Esophagus muscularis mucosa (tissue), 4 donors: ENCODE results near the gene DMAP1. TPM values are rescaled to one million over a fixed set of nuclear protein-coding genes. Genes with fewer than 3 reads are reported as not detected.
A peak's percentile ranks its signal among the peaks of the same experiment; 100 is the strongest.

Source experiments
- DNase-seq: peaks from one replicate; pipeline ENCODE4 v3.0.0-alpha.2; 2017; ENCODE audit errors: extremely low spot score
- H3K27ac ChIP-seq, 4 donors: fragments of 200-600 bp; sonication (generic); replicated peaks in 1 of 4; 1 replicate in 3 of 4; 2 replicates in 1 of 4; pipeline ENCODE4 v1.5.1; 2016 to 2019; ENCODE audit warnings: mild to moderate bottlenecking in 1 of 4
- H3K27me3 ChIP-seq, 4 donors: fragments of 200-600 bp; sonication (generic); one replicate each; pipeline versions ENCODE4 v1.5.1 to v1.6.0; 2016 to 2019
- H3K36me3 ChIP-seq, 4 donors: fragments of 200-600 bp; sonication (generic); one replicate each; pipeline ENCODE4 v1.5.1; 2016 to 2019
- H3K4me1 ChIP-seq, 4 donors: fragments of 200-600 bp; sonication (generic); one replicate each; pipeline ENCODE4 v1.5.1; 2016 to 2019
- H3K4me3 ChIP-seq, 4 donors: fragments of 200-600 bp; sonication (generic); 1 replicate in 2 of 4; 2 replicates in 2 of 4; pipeline ENCODE4 v1.5.1; 2016 to 2019; ENCODE audit warnings: mild to moderate bottlenecking in 4 of 4, moderate library complexity in 1 of 4
- H3K9me3 ChIP-seq, 4 donors: fragments of 200-600 bp; sonication (generic); 1 replicate in 3 of 4; 2 replicates in 1 of 4; pipeline ENCODE4 v1.5.1; 2016 to 2019
- EP300 ChIP-seq: sonication (generic); formaldehyde crosslinking; IDR thresholded peaks from one replicate; pipeline ENCODE4 v1.6.1; 2017; ENCODE audit warnings: antibody characterized with exemption
- POLR2A ChIP-seq: fragments of 450-650 bp; IDR thresholded peaks from one replicate; pipeline ENCODE4 v1.6.1; 2017; ENCODE audit warnings: antibody characterized with exemption, moderate library complexity, mild to moderate bottlenecking, low read depth
- POLR2AphosphoS5 ChIP-seq, 2 donors: sonication (generic); formaldehyde crosslinking; IDR thresholded peaks; one replicate each; pipeline ENCODE4 v1.6.1; 2017; ENCODE audit warnings: antibody characterized with exemption in 2 of 2
- WGBS: methylation state at CpG from one replicate; pipeline ENCODE4 v1.1.5; 2018; 5-methylcytosine and 5-hydroxymethylcytosine counted together
- intact Hi-C: fragments of 100-400 bp; cut with DNase I; formaldehyde crosslinking; loops from one replicate; pipeline ENCODE4 v1.15.1; 2023
- total RNA-seq, 4 donors: library from RNA; depleted of rRNA; stranded (reverse); fragments of >200 nt; gene quantifications; one replicate each; pipeline versions ENCODE4 v1.1.0 to v1.2.1, GENCODE V29; 2016
- TF ChIP-seq, protein P1 (sequence below), 3 experiments: fragments of 200-600 bp in 2 of 3; fragments of 450-650 bp in 1 of 3; sonication (generic) in 2 of 3; IDR thresholded peaks; one replicate each; pipeline ENCODE4 v1.5.1; 2017 to 2019; ENCODE audit warnings: antibody characterized with exemption in 3 of 3, mild to moderate bottlenecking in 2 of 3, moderate library complexity in 1 of 3

DMAP1 gene
- total RNA-seq, 4 donors from 2014 or later = 24.0 to 34.6 (median 30.4) TPM

DNA sequence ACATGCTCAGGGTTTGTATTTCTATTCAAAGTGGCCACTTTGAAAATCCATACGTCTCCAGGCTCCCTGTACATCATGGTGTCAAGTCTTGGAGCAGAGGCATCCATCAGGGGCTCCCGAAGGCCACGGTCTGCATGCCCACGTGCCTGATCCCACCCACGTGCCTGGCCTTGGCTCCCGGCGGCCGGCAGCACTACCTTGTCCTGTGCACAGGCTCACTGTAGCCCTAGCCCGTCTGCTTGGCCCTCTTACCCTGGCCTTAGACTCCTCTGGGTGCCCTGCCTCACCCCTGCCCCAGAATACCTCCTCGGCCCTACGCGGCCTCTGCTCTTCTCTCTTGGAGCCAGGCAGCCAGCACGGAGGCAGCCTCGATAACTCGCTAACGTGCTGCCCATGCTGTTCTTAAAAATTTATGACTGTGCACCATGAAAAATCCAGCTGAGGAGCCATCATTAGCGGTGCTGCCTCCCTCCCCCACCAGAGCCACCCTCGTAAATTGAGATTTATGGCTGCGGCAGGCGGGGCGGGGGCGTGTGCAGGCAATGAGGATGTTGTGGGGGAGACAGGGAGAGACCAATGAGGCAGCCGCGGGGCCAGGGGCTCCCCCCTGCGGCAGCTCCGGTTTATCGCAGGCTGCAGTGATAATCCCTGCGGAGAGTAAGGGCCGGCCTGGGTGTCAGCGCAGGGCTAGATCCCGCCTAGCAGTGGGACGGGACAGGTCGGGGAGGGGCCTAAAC is 24.6 kb downstream of the DMAP1 start:
- H3K9me3 ChIP-seq = no peaks in the 10 kb centered on the region
- H3K4me3 ChIP-seq = peak overlapping the region in 2 of 4 donors; percentile 19 to 21
- TF ChIP-seq, protein P1, sequence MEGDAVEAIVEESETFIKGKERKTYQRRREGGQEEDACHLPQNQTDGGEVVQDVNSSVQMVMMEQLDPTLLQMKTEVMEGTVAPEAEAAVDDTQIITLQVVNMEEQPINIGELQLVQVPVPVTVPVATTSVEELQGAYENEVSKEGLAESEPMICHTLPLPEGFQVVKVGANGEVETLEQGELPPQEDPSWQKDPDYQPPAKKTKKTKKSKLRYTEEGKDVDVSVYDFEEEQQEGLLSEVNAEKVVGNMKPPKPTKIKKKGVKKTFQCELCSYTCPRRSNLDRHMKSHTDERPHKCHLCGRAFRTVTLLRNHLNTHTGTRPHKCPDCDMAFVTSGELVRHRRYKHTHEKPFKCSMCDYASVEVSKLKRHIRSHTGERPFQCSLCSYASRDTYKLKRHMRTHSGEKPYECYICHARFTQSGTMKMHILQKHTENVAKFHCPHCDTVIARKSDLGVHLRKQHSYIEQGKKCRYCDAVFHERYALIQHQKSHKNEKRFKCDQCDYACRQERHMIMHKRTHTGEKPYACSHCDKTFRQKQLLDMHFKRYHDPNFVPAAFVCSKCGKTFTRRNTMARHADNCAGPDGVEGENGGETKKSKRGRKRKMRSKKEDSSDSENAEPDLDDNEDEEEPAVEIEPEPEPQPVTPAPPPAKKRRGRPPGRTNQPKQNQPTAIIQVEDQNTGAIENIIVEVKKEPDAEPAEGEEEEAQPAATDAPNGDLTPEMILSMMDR (IDR thresholded peaks at IDR 0.05) = peak; percentile 26 to 63 (median 40)
- TF ChIP-seq POLR2AphosphoS5 (IDR thresholded peaks at IDR 0.05) (peak in 1 of 2 donors; percentile 4), POLR2A (no peak), EP300 (no peak)
- H3K36me3 ChIP-seq = peaks cover 0 to 4% (median 0%) of the 10 kb centered on the region in 4 donors
- peak overlapping the region; percentile 81 to 85 (median 84) for H3K27ac ChIP-seq
- H3K27me3 ChIP-seq = no peaks in the 10 kb centered on the region
- intact Hi-C loops = no loop called here
- peaks cover 27 to 49% (median 42%) of the 10 kb centered on the region in 4 donors for H3K4me1 ChIP-seq
- DNase-seq = no peak
- WGBS = 62% methylated on average over 31 of the region's 33 CpGs

DNA sequence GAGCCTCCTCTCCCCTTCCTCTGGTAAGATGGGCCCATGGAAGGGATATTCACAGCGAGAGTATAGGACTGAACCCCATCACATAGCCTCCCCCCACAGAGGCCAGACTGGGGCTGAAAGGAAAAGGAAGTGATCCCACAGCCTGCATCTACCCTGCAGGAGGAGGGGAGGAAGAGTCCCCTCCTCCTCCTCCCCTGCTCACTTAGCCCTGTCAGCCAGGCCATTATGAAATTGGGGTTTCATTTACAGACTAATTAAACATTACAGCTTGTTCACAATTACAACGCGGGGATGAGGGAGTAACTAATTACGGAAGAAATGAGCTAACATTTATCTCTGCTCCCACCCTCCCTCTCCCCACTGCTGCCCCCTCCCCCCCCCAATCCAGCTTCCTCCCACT is 25.4 kb downstream of the DMAP1 start:
- intact Hi-C loops = no loop called here
- DNase-seq = no peak
- 80% methylated on average over 3 of the region's 4 CpGs for WGBS
- Histone ChIP-seq H3K4me1 (peaks cover 27 to 49% (median 42%) of the 10 kb centered on the region in 4 donors), H3K4me3 (no peak overlapping the region), H3K36me3 (peaks cover 0 to 10% (median 4%) of the 10 kb centered on the region in 4 donors), H3K27me3 (no peaks in the 10 kb centered on the region), H3K27ac (peak overlapping the region; percentile 81 to 85 (median 84)), H3K9me3 (no peaks in the 10 kb centered on the region)
- TF ChIP-seq, protein P1 (IDR thresholded peaks at IDR 0.05) = no peak
- no peak for TF ChIP-seq POLR2A
- no peak for TF ChIP-seq EP300
- TF ChIP-seq POLR2AphosphoS5 (IDR thresholded peaks at IDR 0.05) = no peak

DNA sequence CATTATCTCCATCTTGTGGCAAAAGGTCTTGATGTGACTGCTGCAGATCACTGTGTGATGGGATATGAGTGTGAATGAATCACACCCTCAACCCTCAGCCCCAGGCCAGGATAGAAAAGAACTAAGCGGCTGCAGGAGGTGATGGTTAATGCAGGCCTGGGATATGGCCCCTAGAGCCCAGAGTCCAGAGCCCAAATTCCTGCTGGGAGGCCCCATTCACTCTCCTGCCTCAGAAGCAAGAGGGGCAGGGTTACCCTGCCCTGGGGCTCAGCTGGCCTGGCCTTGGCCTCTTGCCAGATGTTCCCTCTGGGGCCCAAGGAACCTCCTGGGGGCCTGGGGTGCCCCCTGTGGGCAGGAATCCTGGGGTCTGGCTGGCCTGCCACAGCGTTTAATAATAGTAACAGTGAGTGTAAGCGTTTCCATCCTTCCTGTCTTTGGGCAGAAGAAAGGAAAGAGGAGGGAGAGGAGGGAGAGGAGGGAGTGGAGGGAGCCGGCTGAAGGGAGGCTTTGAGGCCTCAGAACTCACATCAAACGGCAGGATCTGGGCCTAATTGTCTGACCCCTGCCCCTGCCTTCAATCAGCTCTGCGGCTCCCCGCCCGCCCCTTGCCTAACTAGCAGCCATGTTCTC is 26.2 kb downstream of the DMAP1 start:
- no peak overlapping the region for H3K4me3 ChIP-seq
- no peaks in the 10 kb centered on the region for H3K9me3 ChIP-seq
- peaks cover 27 to 49% (median 42%) of the 10 kb centered on the region in 4 donors for H3K4me1 ChIP-seq
- TF ChIP-seq POLR2AphosphoS5 (IDR thresholded peaks at IDR 0.05) (peak in 1 of 2 donors; percentile 33), EP300 (no peak), POLR2A (no peak)
- TF ChIP-seq, protein P1 (IDR thresholded peaks at IDR 0.05) = peak; percentile 27 to 40 (median 38)
- no peak for DNase-seq
- H3K27me3 ChIP-seq = no peaks in the 10 kb centered on the region
- WGBS = 48% methylated on average over 8 of the region's 8 CpGs
- intact Hi-C loops = no loop called here
- H3K27ac ChIP-seq = peak overlapping the region; percentile 81 to 85 (median 84)
- peaks cover 4 to 18% (median 9%) of the 10 kb centered on the region in 4 donors for H3K36me3 ChIP-seq

DNA sequence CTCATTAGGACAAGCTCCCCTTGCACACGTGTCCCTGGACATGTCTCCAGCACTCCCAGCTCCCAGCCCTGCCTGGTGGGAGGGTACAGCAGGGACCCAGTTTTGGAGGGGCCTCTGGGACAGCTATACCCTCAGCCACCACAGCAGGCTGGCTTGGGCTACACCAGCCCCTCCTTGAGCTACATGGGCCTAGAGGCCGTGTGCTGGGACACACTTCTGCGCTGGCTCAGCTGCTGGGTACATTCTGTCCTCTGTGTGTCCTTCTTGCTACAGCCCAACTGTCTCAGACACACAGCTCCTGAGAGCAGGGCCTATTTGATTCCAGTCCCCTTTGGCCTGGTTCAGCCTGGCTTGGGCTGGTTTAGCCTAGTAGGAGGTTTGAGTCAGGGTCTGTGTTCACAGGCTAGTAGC is 26.7 kb downstream of the DMAP1 start:
- WGBS = 33% methylated on average over 1 of the region's 3 CpGs
- peak overlapping the region; percentile 81 to 85 (median 84) for H3K27ac ChIP-seq
- no peaks in the 10 kb centered on the region for H3K27me3 ChIP-seq
- intact Hi-C loops = no loop called here
- peaks cover 27 to 49% (median 42%) of the 10 kb centered on the region in 4 donors for H3K4me1 ChIP-seq
- no peak for DNase-seq
- TF ChIP-seq POLR2AphosphoS5 (IDR thresholded peaks at IDR 0.05) = peak; percentile 82 to 87
- TF ChIP-seq POLR2A = no peak
- TF ChIP-seq, protein P1 (IDR thresholded peaks at IDR 0.05) = no peak
- no peak for TF ChIP-seq EP300
- H3K9me3 ChIP-seq = no peaks in the 10 kb centered on the region
- peaks cover 4 to 23% (median 10%) of the 10 kb centered on the region in 4 donors for H3K36me3 ChIP-seq
- H3K4me3 ChIP-seq = no peak overlapping the region
